22Rv1 (cell line): ENCODE measurements around the gene DAB2.

Experiments used
- ZFX ChIP-seq: fragments of 450-650 bp; IDR thresholded peaks from 2 replicates; pipeline ENCODE4 v1.6.1; 2017; ENCODE audit warnings: antibody characterized with exemption, borderline replicate concordance
- TF ChIP-seq, protein P1 (sequence below): fragments of 450-650 bp; IDR thresholded peaks from 2 replicates; pipeline ENCODE4 v1.5.1; 2017; ENCODE audit warnings: mild to moderate bottlenecking

DNA sequence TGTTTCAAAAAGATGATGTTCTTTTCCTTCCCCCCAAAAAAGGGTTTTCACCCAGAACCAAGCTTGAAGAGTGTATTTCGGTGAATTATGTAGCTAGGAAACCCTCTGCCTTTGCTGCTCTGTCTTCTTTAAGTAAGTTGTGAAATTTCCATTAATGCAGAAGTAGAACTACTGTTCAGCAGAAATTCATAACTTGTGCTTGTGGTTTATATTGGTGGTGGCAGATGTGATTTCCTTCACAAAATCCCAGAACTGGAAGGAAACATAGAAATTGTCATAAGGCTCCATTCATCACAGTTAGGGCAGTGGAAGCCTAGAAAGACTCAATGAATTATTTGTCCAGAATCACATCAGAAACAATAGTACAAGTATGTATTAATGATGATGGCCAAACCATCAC lies 42.1 kb upstream of the DAB2 start:
- TF ChIP-seq, protein P1, sequence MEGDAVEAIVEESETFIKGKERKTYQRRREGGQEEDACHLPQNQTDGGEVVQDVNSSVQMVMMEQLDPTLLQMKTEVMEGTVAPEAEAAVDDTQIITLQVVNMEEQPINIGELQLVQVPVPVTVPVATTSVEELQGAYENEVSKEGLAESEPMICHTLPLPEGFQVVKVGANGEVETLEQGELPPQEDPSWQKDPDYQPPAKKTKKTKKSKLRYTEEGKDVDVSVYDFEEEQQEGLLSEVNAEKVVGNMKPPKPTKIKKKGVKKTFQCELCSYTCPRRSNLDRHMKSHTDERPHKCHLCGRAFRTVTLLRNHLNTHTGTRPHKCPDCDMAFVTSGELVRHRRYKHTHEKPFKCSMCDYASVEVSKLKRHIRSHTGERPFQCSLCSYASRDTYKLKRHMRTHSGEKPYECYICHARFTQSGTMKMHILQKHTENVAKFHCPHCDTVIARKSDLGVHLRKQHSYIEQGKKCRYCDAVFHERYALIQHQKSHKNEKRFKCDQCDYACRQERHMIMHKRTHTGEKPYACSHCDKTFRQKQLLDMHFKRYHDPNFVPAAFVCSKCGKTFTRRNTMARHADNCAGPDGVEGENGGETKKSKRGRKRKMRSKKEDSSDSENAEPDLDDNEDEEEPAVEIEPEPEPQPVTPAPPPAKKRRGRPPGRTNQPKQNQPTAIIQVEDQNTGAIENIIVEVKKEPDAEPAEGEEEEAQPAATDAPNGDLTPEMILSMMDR, result no peak
- no peak for TF ChIP-seq ZFX
